CD4-positive, alpha-beta T cell treated with Interleukin-2 at 100 ng/mL for 4 hours (primary cell): ENCODE results near the gene TMEM151A.

Experiments used
- DNase-seq: peaks from one replicate; pipeline ENCODE4 v3.0.0-alpha.2; 2020; ENCODE audit warnings: low spot score

The TMEM151A gene

DNA sequence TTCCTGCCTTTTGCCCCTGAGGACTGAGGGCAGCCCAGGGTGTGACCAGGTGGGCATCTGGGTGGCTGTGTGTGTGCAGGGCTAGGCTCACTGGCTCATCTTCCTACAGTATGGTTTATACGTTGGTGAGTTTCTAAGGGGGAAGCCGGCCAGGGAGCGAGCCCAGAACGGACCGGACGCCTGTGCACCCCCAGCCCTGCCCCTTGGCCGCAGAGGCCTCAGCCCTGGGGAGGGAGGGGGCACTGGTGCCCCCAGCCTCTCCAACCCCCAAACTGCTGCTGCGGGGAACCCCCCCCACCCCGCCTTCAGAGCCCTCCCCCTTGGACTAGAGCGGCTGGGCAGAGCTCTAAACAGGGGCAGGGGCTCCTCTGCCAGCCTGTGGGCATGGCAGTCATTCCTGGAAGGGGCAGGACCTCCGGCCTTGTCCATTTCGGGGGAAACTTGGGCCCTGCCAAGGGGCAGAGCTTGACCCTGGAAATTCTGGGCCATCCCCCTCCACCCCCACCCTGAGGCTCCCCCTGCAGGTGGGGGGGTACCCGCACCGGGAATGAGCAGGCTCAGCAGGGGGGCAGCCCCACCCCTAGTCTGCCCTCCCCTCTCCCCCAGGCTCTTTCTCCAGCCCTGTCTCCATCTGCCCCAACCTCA, 8.1 kb upstream of the TMEM151A start:
- no peak for DNase-seq

DNA sequence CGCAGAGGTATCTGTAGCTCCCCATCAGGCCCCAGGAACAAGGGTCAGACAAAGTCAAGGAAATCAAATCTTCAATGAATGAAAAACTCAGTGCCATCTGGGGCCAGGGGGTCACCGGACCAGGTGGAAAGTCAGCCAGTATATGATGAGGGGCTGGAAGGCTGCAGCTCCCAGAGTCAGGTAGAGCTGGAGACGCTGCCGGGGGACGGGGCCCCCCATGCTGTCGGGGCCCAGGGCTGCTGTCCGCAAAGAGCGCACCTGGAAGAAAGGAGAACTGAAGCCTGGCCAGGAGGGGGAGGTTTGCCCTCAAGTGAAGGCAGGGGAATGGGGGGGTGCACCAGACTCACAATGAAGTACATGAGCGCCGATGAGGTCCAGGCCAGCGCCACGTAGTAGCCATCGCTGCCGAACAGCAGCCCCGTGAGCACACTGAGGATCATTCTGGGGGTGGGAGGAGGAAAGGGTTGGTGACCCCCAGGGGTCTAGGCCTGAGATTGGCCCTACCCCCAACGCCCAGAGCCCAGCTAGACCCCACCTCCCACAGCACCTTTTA, 7.1 kb upstream of the TMEM151A start:
- DNase-seq, result no peak

DNA sequence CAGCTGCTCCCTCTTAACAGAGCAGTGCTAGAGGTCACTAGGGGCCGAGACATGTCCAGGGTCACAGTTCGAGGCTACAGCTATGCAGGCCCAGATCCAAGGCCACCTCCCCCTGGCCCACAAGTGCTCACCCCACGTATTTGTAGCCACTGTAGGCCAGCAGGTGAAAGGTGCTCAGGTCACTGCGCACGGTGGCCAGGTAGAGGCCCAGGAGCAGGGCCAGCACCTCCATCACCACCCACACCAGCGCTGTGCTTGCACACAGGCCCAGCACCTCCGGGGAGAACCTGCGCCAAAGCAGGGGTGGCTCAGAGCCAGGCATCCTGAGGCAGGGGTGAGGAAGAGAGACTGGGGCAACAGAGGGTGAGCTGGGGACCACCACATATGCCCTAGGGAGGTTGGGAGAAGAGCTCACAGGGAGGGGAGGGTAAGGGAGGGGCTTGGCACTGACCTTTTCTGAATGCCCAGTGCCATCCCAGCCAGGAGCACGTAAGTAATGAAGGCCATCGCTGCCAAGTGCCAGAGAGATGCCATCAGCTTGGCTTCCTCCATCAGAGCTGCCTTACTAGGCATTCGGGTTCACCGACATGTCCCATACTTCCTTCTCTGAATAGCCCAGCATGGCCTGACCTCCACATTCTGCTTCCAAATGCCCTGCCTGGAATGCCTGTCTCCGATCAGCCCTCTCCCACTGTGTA, 6.3 kb upstream of the TMEM151A start:
- DNase-seq, result no peak

GRCh38 chr11:66286699-66287098, 5.0 kb upstream of the TMEM151A start:
- DNase-seq, result no peak

DNA sequence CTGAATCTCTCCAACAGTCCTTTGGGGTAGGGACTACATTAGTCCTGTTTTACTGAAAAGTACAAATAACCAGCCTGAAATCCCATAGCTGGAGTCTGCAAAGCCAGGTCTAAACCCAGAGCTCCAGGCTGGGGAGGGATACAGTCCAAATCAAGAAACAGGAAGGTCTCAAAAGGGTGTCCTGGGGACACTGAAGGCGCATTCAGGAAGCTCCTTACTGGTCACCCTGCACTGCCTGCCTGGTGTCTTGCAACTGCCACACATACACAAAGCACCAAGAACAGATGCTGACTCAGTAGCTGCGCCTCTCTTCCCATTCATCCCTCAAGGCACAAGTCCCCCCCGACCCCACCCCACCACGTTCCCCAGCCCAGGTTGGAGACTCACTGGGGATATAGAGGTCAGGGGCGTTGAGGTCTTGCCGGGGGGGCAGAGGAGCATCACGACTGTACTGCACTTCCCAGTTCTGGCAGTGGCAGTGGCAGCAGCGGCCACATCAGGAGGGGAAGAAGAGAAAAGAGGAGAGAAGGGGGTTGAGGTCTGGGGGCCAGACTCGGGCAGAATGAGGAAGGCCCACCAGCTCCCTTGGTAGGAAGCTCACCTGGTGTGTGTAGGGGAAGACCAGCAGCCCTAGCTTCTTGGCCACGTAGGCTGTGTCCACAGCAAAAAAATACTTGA, 4.3 kb upstream of the TMEM151A start:
- DNase-seq, result no peak

DNA sequence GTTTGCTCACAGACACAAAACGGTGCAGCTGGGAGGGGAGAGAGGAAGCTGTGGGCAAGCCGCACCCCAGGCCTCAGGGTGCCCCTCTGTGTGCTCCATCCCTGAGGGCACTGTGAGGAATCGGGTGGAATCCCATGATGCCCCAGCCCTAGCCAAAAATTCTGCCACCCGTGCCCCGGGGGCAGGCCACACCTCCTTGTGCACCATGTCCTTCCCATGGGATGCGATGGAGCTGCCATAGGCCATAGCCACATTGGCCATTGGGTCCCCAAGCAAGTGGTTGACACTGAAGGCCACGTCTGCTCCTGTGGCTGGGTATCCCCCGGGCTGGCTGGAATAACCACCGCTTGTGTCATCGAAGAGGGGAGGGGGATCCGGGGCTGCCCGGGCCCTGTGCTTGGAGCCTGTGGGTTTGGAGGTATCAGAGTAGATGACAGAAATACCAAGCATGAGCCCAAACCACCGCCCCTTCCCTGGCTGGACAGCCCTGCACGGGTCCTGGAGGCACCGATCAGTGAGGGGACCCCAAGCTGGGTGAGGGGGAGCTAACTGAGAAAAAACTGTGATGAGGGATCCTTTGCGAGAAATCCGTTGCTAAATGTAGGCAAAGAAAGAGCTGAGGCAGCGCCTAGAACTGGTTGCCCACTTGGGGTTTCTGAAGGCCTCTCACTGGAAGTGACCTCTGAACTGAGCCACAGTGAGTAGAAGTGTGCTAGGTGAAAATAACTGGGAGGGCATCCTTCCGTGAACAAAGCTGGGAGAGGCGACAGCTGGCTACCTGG, 3.6 kb upstream of the TMEM151A start:
- no peak for DNase-seq

- peak; percentile 99 for DNase-seq
Observed at GRCh38 chr11:66288671-66289547, 2.8 kb upstream of the TMEM151A start, which contains the start of gene YIF1A. TSS of gene YIF1A (minus strand) at chr11:66289143. CDS start at chr11:66288985, 158 bp downstream.

DNA sequence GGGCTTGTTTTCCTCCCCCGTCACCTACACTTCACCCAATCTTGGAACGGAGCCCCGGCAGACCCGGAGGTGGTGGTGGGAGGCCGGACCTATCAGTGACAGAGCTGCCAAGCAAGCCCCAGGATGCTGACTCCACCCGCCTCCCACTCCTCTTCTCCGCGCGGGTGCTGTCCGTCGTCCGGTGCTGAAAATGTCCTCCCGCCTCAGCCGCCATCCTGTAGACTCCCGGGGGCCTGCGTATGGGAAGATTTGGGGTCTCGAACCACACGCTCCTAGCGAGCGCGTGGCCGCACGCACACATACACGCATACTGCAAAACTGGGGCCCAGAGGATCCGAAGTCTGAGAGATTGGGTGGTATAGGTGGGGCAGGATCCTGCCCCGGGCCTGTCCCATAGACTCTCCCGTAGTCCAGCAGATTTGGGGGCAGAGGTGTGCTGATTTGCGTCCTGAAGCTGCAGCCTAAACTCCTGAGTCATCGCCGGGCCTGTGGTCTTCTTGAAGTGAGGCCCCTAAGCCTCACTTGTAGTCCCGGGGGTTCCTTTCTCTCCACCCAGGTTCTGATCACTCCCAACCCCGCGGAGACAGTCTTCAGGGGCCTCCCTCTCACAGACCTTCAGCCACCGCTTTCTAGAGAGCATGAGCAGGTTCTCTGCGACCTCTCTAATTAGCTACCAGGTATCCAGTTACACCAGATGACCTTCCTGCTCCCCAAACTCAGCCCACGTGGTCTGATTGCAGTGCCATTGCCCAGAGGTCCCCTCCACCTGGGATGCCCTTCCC, 2.0 kb upstream of the TMEM151A start:
- peak; percentile 77 for DNase-seq

- DNase-seq, result no peak
Observed at GRCh38 chr11:66290330-66290621, 1.4 kb upstream of the TMEM151A start.

DNA sequence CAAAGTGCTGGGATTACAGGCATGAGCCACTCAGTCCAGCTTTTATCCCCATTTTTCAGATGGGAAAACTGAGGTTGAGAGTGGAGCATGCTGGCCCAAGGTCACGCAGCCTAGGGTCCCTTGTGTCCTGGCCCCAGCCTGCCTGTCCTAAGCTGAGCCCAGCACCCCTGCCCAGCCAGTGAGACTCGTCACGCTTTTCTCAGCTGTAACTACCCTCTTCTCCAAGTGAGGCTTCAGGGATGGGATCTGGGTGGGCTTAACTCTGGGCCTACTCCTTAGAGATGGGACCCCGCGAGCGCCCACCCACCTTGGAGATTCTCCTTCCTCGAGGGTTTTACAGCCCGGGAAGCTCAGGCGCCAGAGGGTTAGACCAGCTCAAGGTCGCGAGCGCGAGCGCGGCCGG, 390 bp upstream of the TMEM151A start:
- DNase-seq, result no peak

DNA sequence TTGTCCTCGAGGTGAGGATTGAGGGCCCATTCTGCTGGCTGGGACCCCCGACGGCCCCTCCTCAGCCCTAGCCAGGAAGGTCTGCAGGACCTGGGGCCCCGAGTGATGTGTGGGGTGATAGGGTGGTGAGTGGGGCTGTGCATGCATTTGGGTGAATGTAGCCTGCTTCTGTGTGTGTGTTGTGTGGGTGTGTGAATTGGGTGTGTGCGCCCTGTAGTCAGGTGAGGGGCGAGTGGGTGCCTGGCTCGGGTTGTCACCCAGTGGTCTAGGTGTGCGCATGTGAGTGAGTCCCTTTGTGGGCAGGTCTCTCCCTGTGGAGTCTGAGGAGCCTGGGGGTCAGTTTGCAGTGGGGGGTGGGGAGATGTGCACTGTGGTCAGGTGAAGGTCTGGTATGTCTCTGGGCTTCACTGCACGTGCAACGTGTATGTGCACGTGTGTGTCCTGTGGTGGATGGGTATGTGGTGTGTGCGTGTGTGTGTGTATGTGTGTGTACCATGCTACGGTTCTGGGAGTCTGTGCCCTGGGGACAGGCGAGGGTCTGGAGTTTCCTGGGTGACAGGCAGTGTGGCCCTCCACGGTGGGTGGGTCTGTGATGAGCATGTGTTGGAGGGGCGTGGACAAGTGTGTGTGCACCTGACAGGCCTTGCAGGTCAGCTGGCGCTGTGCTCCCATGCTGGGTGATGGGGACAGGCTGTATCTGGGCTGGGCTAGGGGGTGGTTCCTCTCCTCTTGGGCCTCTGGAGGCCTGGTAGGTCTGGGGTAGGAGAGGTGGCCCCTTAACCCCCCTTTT, 1.0 kb downstream of the TMEM151A start:
- DNase-seq, result no peak

- no peak for DNase-seq
Observed at GRCh38 chr11:66293352-66293751, 1.7 kb downstream of the TMEM151A start.

DNA sequence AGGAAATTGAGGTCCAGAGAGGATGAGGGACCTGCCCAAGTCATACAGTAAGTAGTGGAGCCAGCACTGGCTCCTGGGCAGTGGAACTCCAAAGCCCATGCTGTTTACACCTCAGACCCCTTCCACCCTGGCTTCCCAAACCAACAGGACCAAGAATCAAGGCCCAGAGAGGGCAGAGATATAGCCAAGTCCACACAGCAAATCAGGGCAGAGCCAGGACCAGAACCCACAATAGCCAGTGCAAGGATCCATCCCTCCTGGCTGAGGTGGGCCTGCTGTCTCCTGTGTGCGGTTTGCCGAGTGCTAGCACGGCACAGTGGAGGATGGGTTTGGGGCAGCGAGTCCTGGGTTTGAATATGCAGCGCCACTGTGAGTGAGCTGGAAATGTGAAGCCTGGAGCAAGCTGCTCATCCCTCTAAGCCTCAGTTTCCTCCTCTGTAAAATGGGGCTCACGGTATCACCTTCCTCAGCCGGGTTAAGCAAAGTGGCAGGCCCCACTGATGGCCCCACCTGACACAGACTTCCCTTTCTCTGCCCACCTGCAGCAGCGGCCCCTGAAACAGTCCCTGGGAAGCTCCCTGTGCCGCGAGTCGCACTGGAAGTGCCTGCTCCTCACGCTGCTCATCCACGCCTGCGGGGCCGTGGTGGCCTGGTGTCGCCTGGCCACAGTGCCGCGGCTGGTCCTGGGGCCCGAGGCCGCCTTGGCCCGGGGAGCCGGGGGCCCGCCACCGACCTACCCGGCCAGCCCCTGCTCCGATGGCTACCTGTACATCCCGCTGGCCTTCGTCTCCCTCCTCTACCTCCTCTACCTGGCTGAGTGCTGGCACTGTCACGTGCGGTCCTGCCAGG, 2.3 kb downstream of the TMEM151A start:
- no peak for DNase-seq

DNA sequence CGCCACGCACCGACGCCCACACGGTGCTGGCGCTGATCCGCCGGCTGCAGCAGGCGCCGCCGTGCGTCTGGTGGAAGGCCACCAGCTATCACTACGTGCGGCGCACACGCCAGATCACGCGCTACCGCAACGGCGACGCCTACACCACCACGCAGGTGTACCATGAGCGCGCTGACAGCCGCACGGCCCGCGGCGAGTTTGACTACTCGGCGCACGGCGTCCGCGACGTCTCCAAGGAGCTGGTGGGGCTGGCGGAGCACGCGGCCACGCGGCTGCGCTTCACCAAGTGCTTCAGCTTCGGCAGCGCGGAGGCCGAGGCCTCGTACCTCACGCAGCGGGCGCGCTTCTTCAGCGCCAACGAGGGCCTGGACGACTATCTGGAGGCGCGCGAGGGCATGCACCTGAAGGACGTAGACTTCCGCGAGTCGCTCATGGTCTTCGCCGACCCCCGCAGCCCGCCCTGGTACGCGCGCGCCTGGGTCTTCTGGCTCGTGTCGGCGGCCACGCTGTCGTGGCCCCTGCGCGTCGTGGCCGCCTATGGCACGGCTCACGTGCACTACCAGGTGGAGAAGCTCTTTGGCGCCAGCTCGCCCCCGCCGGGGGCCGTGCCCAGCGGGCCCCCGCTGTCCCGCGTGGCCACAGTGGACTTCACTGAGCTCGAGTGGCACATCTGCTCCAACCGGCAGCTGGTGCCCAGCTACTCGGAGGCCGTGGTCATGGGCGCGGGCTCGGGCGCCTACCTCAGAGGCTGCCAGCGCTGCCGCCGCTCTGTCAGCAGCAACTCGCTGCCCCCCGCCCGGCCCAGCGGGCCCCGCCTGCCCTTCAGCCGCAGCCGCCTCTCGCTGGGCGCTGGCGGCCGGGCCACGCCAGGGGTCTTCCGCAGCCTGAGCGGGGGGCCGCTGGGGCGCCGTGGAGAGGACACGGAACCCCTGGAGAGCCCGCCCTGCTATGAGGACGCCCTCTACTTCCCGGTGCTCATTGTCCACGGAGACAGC, 3.2 kb downstream of the TMEM151A start:
- no peak for DNase-seq

- no peak for DNase-seq
Observed at GRCh38 chr11:66297610-66298009, 5.9 kb downstream of the TMEM151A start.

GRCh38 chr11:66299186-66299585, 7.5 kb downstream of the TMEM151A start:
- no peak for DNase-seq

DNA sequence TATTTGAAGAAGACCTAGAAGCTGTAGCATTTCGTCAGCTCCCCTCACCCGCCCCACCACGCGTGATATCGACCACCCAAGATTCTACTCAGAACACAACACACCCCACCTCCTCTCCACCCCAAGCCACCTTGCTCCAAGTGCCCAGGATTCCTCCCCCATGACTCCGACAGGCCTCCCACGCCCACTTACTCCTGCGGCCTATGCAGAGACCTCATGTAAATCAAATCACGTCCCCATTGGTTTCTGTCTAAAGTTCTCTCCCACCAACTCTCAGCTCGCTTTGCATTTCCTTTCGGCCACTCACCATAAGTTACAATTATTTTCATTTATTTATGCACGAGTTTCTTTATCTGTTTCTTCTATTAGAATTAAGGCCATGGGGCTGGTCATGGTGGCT, 11.0 kb downstream of the TMEM151A start:
- no peak for DNase-seq

DNA sequence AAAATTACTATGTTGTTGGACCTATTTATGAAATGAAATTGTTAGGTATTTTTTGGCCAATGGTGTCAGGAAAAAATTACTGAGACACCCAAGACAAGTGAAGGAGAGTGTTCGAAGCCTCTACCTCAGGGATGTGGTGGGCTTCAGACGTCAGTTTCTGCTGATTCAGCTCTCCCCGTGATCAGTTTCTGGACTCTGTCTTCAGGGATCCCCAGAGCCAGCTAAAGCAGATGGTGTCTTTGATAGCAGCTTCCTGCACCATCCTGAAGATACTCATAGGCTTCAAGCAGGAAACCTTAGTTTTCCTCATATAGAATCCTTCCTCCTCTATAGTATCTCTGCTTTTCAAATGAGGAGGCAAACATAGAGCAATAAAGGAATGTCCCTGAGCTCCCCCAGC, 17.8 kb downstream of the TMEM151A start:
- DNase-seq, result no peak
